H9 (cell line): Measurements from ENCODE around the gene OR10H4. TPM values are rescaled to one million over a fixed set of nuclear protein-coding genes. Genes with fewer than 3 reads are reported as not detected.

Source experiments
- DNase-seq: peaks from one replicate; pipeline ENCODE4 v3.0.0-alpha.2; 2017
- H2AFZ ChIP-seq: one replicate; pipeline ENCODE4 v1.6.1; 2013; ENCODE audit warnings: mild to moderate bottlenecking, low read length, control low read depth, moderate library complexity
- H2AK5ac ChIP-seq: 2 replicates; pipeline ENCODE4 v1.6.1; 2013; ENCODE audit warnings: low read length, control low read depth, mixed read lengths; ENCODE audit not compliant: insufficient read length
- H2BK120ac ChIP-seq: one replicate; pipeline ENCODE4 v1.6.1; 2013; ENCODE audit warnings: low read depth, mild to moderate bottlenecking, low read length, control low read depth, inconsistent platforms; ENCODE audit not compliant: poor library complexity, severe bottlenecking
- H2BK12ac ChIP-seq: 2 replicates; pipeline ENCODE4 v1.6.1; 2013; ENCODE audit warnings: low read length, control low read depth, mixed read lengths, low read depth; ENCODE audit not compliant: insufficient read length
- H2BK15ac ChIP-seq: 2 replicates; pipeline ENCODE4 v1.6.1; 2013; ENCODE audit warnings: low read depth, low read length, control low read depth
- H2BK20ac ChIP-seq: one replicate; pipeline ENCODE4 v1.6.1; 2013; ENCODE audit warnings: low read depth, mild to moderate bottlenecking, low read length, control low read depth, inconsistent platforms; ENCODE audit not compliant: poor library complexity, severe bottlenecking
- H2BK5ac ChIP-seq: 2 replicates; pipeline ENCODE4 v1.6.1; 2013; ENCODE audit warnings: low read length, control low read depth, mixed read lengths; ENCODE audit not compliant: insufficient read length
- H3K14ac ChIP-seq: 2 replicates; pipeline ENCODE4 v1.6.1; 2013; ENCODE audit warnings: low read length, control low read depth; ENCODE audit not compliant: insufficient read depth
- H3K18ac ChIP-seq: 2 replicates; pipeline ENCODE4 v1.6.1; 2013; ENCODE audit warnings: low read depth, mild to moderate bottlenecking, mixed read lengths, low read length, control low read depth; ENCODE audit not compliant: insufficient read length
- H3K23ac ChIP-seq: 2 replicates; pipeline ENCODE4 v1.6.1; 2013; ENCODE audit warnings: low read length, control low read depth, mixed read lengths, low read depth; ENCODE audit not compliant: insufficient read length
- H3K23me2 ChIP-seq: 2 replicates; pipeline ENCODE4 v1.6.1; 2013; ENCODE audit warnings: low read depth, mild to moderate bottlenecking, mixed read lengths, low read length, control low read depth; ENCODE audit not compliant: insufficient read length, poor library complexity, severe bottlenecking
- H3K27ac ChIP-seq: 2 replicates; pipeline ENCODE4 v1.5.1; 2013; ENCODE audit warnings: low read length, control low read depth, mixed read lengths, low read depth; ENCODE audit not compliant: insufficient read length
- H3K27me3 ChIP-seq: 2 replicates; pipeline ENCODE4 v1.6.1; 2013; ENCODE audit warnings: low read length, control low read depth, inconsistent platforms; ENCODE audit not compliant: insufficient read depth
- H3K4ac ChIP-seq: 2 replicates; pipeline ENCODE4 v1.6.1; 2013; ENCODE audit warnings: low read depth, mild to moderate bottlenecking, control low read depth, inconsistent platforms, low read length, moderate library complexity
- H3K4me1 ChIP-seq: 2 replicates; pipeline ENCODE4 v1.6.1; 2013; ENCODE audit warnings: low read length, control low read depth, inconsistent platforms; ENCODE audit not compliant: insufficient read depth
- H3K4me2 ChIP-seq: 2 replicates; pipeline ENCODE4 v1.6.1; 2013; ENCODE audit warnings: low read length, control low read depth, mixed read lengths; ENCODE audit not compliant: insufficient read length, insufficient read depth
- H3K56ac ChIP-seq: 2 replicates; pipeline ENCODE4 v1.6.1; 2013; ENCODE audit warnings: low read depth, mild to moderate bottlenecking, mixed read lengths, low read length, control low read depth; ENCODE audit not compliant: insufficient read length
- H3K79me1 ChIP-seq: 2 replicates; pipeline ENCODE4 v1.6.1; 2013; ENCODE audit warnings: low read depth, mild to moderate bottlenecking, moderate library complexity, low read length, control low read depth, inconsistent platforms; ENCODE audit not compliant: insufficient read depth, poor library complexity, severe bottlenecking
- H3K79me2 ChIP-seq: 2 replicates; pipeline ENCODE4 v1.6.1; 2013; ENCODE audit warnings: low read length, control low read depth, inconsistent platforms; ENCODE audit not compliant: insufficient read depth
- H3K9ac ChIP-seq: 2 replicates; pipeline ENCODE4 v1.6.1; 2013; ENCODE audit warnings: low read length, control low read depth, mixed read lengths; ENCODE audit not compliant: insufficient read length; ENCODE audit errors: extremely low read depth
- H3K9me3 ChIP-seq: one replicate; pipeline ENCODE4 v1.6.1; 2013; ENCODE audit warnings: low read depth, low read length, inconsistent platforms; ENCODE audit not compliant: control insufficient read depth
- H3T11ph ChIP-seq: one replicate; pipeline ENCODE4 v1.6.1; 2013; ENCODE audit warnings: mild to moderate bottlenecking, low read length, control low read depth, inconsistent platforms
- H4K20me1 ChIP-seq: one replicate; pipeline ENCODE4 v1.6.1; 2013; ENCODE audit not compliant: control insufficient read depth, insufficient read length, insufficient read depth
- H4K5ac ChIP-seq: 2 replicates; pipeline ENCODE4 v1.6.1; 2013; ENCODE audit warnings: low read depth, mild to moderate bottlenecking, mixed read lengths, low read length, control low read depth; ENCODE audit not compliant: insufficient read length
- H4K8ac ChIP-seq: replicated peaks from 2 replicates; pipeline ENCODE4 v1.6.1; 2013; ENCODE audit warnings: low read length, control low read depth, mixed read lengths, low read depth; ENCODE audit not compliant: insufficient read length
- H4K91ac ChIP-seq: 2 replicates; pipeline ENCODE4 v1.6.1; 2013; ENCODE audit warnings: low read depth, mild to moderate bottlenecking, moderate library complexity, mixed read lengths, low read length, control low read depth; ENCODE audit not compliant: insufficient read length
- H3K27ac Mint-ChIP-seq, 3 experiments: 2 replicates in 2 of 3; 3 replicates in 1 of 3; pipeline ENCODE4 v1.8.0; 2020 to 2021; ENCODE audit warnings: mixed read lengths in 3 of 3, mild to moderate bottlenecking in 1 of 3, moderate library complexity in 1 of 3
- H3K27me3 Mint-ChIP-seq: 2 replicates; pipeline ENCODE4 v1.8.0; 2021; ENCODE audit warnings: low read depth, mild to moderate bottlenecking, moderate library complexity, mixed read lengths
- H3K36me3 Mint-ChIP-seq, 3 experiments: 2 replicates in 2 of 3; 3 replicates in 1 of 3; pipeline ENCODE4 v1.8.0; 2020 to 2021; ENCODE audit warnings: low read depth in 3 of 3, mixed read lengths in 3 of 3; ENCODE audit not compliant: insufficient read depth in 1 of 3
- H3K4me1 Mint-ChIP-seq, 2 experiments: 2 replicates each; pipeline ENCODE4 v1.8.0; 2020; ENCODE audit warnings: mixed read lengths in 2 of 2
- H3K4me3 Mint-ChIP-seq, 2 experiments: 2 replicates in 1 of 2; 3 replicates in 1 of 2; pipeline ENCODE4 v1.8.0; 2020 to 2021; ENCODE audit warnings: mild to moderate bottlenecking in 2 of 2, mixed read lengths in 2 of 2, moderate library complexity in 1 of 2
- H3K9me3 Mint-ChIP-seq, 2 experiments: 2 replicates in 1 of 2; 3 replicates in 1 of 2; pipeline ENCODE4 v1.8.0; 2020; ENCODE audit warnings: mild to moderate bottlenecking in 2 of 2, mixed read lengths in 2 of 2, moderate library complexity in 1 of 2
- WGBS: extraction: QIAGEN DNeasy Blood & Tissue Kit; methylation state at CpG from one replicate; pipeline ENCODE4 v1.1.7; 2013; ENCODE audit warnings: missing lambda C conversion rate, low lambda C conversion rate, mixed read lengths; ENCODE audit not compliant: insufficient read length; ENCODE audit errors: extremely low coverage; 5-methylcytosine and 5-hydroxymethylcytosine counted together
- total RNA-seq: library from RNA; stranded (reverse); gene quantifications from 2 replicates; pipeline ENCODE4 v1.2.1, GENCODE V29; 2021
- TF ChIP-seq, protein P1 (sequence below): fragments of 200-600 bp; sonication (generic); conservative IDR thresholded peaks from 3 replicates; pipeline ENCODE4 v1.8.0; 2021; ENCODE audit warnings: antibody characterized with exemption, mild to moderate bottlenecking

OR10H4 gene
- total RNA-seq, 1 experiment from 2014 or later, result not detected

DNA sequence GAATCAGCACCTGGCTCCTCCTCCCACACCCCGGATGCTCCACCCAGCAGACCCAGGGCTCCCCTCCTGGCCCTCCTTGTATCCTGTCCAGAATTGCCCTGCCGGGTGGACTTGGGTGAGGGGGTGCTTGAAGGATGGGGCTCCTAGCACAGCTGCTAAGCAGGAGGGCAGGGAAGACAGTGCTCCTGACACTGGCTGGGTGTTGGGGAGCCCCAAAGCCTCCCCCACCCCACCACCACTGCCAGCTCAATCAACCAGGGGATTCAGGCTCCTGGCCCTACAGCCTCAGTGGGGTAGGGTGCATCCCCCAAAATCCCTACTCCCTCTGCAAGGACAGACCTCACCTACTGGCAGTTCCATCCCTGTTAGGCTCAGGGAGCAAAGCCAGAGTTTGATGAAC, 11.9 kb upstream of the OR10H4 start:
- WGBS, result no CpG with 5 or more reads among the region's 2 CpGs
- no peak overlapping the region for H3K27ac Mint-ChIP-seq
- peaks cover 0 to 12% (median 5%) of the 10 kb centered on the region in 3 experiments; a peak in 4 of 7 replicates for H3K36me3 Mint-ChIP-seq
- Histone ChIP-seq H3K4me2 (no peak overlapping the region), H2BK120ac (no peak overlapping the region), H4K5ac (no peak overlapping the region), H3K9me3 (peaks cover 76% of the 10 kb centered on the region), H3K56ac (no peak overlapping the region), H3K18ac (no peak overlapping the region), H3K14ac (no peak overlapping the region), H3K79me2 (no peaks in the 10 kb centered on the region), H3K4ac (no peak overlapping the region), H2BK12ac (no peak overlapping the region), H2BK5ac (no peak overlapping the region), H2BK20ac (no peak overlapping the region), H2BK15ac (no peak overlapping the region), H3K79me1 (no peaks in the 10 kb centered on the region), H2AK5ac (no peak overlapping the region), H4K91ac (no peak overlapping the region), H2AFZ (no peak overlapping the region), H3K4me1 (no peaks in the 10 kb centered on the region), H4K8ac (no peak overlapping the region), H3K9ac (no peak overlapping the region), H3K27me3 (no peaks in the 10 kb centered on the region; the same call in 1 of the 2 replicates), H3K23me2 (no peaks in the 10 kb centered on the region), H3K27ac (no peak overlapping the region), H3K23ac (no peak overlapping the region), H3T11ph (no peak overlapping the region), H4K20me1 (no peaks in the 10 kb centered on the region)
- H3K9me3 Mint-ChIP-seq, result peaks cover 71 to 76% of the 10 kb centered on the region in 2 experiments
- TF ChIP-seq, protein P1, sequence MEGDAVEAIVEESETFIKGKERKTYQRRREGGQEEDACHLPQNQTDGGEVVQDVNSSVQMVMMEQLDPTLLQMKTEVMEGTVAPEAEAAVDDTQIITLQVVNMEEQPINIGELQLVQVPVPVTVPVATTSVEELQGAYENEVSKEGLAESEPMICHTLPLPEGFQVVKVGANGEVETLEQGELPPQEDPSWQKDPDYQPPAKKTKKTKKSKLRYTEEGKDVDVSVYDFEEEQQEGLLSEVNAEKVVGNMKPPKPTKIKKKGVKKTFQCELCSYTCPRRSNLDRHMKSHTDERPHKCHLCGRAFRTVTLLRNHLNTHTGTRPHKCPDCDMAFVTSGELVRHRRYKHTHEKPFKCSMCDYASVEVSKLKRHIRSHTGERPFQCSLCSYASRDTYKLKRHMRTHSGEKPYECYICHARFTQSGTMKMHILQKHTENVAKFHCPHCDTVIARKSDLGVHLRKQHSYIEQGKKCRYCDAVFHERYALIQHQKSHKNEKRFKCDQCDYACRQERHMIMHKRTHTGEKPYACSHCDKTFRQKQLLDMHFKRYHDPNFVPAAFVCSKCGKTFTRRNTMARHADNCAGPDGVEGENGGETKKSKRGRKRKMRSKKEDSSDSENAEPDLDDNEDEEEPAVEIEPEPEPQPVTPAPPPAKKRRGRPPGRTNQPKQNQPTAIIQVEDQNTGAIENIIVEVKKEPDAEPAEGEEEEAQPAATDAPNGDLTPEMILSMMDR, result no peak
- H3K4me1 Mint-ChIP-seq, result no peaks in the 10 kb centered on the region
- H3K4me3 Mint-ChIP-seq, result no peak overlapping the region
- DNase-seq, result no peak
- H3K27me3 Mint-ChIP-seq, result no peaks in the 10 kb centered on the region
